HG02588 (cell line): ENCODE results near the gene SMIM23.
"Not testable (repeated sequence)": the region's sequence is repeated elsewhere in the genome, so short reads cannot be mapped to it uniquely, and the experiment has no call there.

Experiments
- ATAC-seq: cut with Tn5 transposase; IDR thresholded peaks from one replicate; pipeline ENCODE4 v1.9.1; 2021; ENCODE audit warnings: mild to moderate bottlenecking, moderate library complexity; ENCODE audit not compliant: unreplicated experiment

SMIM23 gene

GRCh38 chr5:171771856-171772255, 13.8 kb upstream of the SMIM23 start:
- no peak for ATAC-seq

GRCh38 chr5:171773106-171773505, 12.5 kb upstream of the SMIM23 start:
- ATAC-seq = no peak

- ATAC-seq = no peak
Observed at GRCh38 chr5:171774418-171774817, 11.2 kb upstream of the SMIM23 start.

DNA sequence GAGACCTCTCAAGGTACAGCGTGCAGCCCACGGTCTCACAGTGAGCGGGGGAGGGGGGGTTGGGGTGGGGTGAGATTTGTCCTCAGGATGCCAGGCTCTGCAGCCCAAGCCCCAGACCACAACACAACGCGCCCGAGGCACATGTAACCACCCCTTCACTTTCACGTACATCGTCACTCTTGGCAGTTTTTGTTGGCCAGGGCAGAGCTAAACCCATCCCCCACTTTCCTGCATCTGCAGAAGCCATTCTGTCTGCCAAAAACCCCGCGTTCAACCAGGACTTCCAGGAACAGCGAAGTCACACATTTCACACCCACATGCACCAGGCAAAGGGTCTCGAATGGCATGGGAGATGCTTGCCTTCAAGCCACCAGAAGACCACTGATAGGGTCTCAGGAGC, 9.4 kb upstream of the SMIM23 start:
- ATAC-seq = no peak

- no peak for ATAC-seq
Observed at GRCh38 chr5:171776770-171777759, 8.6 kb upstream of the SMIM23 start.

DNA sequence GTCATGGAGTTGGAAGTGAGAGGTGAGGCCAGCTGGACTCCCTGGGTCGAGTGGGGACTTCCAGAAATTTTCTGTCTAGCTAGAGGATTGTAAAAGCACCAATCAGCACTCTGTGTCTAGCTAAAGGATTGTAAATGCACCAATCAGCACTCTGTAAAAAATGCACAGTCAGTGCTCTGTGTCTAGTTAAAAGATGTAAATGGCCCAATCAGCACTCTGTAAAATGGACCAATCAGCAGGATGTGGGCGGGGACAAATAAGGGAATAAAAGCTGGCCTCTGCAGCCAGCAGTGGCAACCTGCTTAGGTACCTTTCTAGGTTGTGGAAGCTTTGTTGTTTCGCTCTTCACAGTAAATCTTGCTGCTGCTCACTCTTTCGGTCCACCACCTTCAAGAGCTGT, 3.9 kb upstream of the SMIM23 start:
- not testable (repeated sequence) for ATAC-seq

DNA sequence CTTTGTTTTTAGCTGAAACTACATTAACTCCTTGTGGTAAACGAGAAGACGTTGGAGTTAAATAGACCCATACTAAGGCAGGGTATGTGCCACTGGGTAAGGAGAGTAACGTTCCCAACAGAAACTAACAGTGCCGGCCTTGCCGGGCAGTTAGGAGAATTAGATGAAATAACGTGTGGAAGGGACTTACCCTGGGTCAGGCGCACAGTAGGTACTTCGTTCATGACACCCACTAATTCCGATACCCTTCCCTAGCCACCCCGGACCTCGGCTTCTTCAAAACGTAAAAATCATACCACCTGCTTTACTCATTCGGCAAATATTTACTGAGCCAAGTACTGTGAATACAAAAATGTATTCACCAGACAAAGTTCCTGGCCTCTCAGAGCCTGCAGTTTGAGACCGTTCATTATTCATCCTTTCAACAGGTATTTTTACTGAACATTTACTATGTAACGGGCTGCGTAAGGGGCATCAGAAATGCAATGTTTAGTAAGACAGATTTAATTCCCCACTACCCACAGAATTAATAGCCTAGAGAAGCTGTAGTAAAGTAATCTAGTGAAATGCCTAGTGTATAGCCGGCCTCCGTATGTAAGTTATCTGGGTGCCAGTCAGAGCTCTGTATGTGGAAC, 3.2 kb upstream of the SMIM23 start:
- no peak for ATAC-seq

- no peak for ATAC-seq
Observed at GRCh38 chr5:171783051-171783450, 2.6 kb upstream of the SMIM23 start.

- no peak for ATAC-seq
Observed at GRCh38 chr5:171789353-171789752, 3.7 kb downstream of the SMIM23 start.

DNA sequence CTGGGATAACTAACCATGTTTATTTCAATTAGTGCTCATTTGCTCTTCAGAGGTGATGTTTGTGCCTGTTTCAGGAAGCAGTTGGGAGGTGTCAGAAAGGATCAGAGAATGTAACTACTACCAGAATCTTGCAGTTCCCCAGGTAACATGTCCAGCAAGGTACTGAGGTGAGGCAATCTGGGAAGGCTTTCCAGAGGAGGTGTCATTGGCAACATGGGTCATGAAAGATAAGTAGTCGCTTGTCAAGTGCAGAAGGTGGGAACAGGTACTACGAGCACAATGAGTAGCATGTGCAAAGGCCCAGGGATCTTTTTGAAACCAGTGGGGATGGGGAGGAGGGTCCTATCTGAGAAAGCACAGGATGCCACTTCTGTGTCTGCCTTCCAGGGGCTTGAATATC, 4.8 kb downstream of the SMIM23 start:
- no peak for ATAC-seq

- no peak for ATAC-seq
Observed at GRCh38 chr5:171794470-171794960, 8.9 kb downstream of the SMIM23 start.

GRCh38 chr5:171795381-171795780, 9.8 kb downstream of the SMIM23 start:
- no peak for ATAC-seq

DNA sequence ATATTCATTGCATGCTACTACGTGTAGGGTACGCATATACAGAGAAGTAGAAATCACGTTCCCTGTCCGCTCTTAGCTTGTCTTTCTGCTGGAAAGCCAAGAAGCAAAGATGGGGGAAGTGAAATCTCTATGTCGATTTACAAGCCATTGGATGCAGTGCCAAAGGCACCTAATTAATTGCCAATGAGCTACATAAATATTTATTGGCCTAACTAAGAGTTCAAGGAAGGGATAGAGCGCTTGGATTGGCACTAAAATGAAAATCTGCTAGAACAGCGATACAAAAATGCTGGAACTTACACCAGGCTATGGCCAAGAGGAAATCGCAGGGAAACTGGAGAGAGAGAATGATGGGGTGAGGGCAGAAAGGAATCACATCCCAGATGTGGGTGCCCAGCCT, 10.8 kb downstream of the SMIM23 start:
- no peak for ATAC-seq

DNA sequence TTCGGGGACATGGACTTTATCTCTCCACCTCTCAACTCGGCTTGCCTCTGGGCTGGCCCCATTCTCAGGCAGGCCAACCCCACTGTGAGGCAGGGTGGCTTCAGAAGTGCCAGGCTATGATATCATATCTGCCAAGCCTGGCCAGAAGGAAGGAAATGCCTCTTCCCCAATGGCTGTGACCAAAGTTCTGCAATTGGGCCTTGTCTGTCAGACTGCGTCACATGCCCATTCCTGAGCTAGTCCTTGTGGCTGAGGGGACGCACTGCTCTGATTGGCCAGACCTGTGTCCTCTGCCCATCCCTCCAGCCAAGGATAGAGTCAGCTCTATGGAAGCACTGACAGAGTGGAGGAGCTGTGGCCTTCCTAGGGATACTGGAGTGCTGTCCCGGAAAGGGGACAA, 11.9 kb downstream of the SMIM23 start:
- ATAC-seq = no peak

DNA sequence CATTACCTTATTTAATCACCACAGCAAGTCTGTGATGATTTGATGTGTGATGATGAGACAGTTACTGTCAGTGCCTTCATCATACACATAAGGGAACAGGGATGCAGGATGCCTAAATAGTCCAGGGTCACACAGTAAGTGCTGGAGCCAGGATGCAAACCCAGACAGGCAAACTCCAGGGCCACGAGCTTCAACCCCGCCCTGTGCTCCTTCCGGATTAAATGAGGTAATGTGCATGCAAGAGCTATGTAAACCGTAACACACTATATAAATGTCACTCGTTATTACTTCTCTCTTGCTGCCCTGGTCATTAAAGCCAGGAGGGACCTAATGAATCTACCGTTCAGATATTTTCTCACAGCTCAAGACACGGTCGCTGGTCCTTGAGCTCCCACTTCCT, 12.8 kb downstream of the SMIM23 start:
- ATAC-seq = no peak

DNA sequence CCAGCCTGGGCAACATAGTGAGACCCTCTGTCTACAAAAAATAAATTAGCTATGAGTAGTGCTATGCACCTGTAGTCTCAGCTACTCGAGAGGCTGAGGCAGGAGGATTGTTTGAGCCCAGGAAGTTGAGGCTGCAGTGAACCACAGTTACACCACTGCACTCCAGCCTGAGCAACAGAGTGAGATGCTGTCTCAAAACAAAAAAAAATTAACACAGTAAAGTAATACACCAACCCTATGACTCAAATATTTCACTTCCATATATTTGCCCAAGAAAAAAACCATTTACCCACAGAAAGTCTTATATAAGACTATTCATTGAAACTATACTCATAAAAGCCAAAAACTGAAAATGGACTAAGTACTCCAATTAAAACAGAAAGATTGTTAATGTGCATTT, 16.2 kb downstream of the SMIM23 start:
- no peak for ATAC-seq

GRCh38 chr5:171805746-171806145, 20.1 kb downstream of the SMIM23 start:
- no peak for ATAC-seq

DNA sequence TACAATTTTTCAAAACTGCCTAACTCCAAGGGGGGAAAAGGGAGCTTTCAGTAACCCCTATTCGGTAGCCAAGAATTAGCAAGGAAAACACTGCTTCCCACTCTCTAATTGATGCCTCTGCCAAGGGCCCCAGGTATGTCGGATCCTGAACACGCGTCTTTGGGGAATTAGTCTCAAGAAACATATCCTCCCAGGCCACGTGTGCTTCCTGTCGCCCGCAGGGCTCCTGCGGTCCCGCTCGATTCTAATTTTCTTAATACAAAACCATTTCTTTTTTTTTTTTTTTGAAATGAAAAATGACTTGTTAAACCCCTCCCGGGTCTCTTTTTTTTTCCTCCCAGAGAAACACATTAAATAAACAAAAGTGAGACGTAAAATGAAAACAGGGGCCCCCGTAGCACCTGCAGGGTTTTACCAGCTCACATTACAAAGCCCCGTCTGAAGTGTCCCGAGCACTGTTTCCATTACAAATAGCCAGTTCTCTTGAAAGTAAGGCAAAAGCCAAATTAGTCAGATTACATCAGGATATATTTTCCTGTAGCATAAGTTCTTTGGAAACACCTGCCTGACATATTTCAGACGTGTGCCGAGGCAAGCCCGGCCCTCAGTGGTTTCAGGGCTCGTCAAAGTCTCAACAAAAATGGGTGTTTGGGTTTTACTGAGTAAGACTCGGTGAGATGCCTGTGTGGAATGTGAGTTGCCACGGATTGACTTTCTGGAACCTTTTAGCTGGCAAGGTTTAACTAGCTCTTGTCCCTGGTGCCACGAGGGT, 21.5 kb downstream of the SMIM23 start:
- no peak for ATAC-seq

- ATAC-seq = no peak
Observed at GRCh38 chr5:171808453-171808852, 22.8 kb downstream of the SMIM23 start.

DNA sequence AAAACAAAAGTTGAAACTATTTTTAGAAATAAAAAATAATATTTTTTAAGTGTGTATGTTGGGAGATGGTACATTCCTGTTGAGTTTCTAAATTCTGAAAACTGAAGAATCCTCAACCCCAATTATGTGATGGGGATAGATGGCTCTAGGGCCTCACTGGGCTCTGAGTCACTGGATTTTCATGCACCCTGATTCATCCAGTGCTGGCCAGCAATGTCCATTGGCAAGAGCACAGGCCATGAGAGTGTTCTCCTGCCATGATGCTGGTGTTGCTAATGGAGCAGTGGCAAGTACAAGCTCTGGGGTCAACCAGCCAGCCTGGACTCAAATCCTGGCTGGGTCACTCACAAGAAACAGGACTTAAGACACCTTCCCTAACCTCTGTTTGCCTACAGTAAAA, 23.3 kb downstream of the SMIM23 start:
- no peak for ATAC-seq

GRCh38 chr5:171810227-171810626, 24.6 kb downstream of the SMIM23 start:
- ATAC-seq = no peak
